HEK293T (cell line): ENCODE measurements around the gene OPA3.

ENCODE experiments used
- CTCF ChIA-PET: fragments of 350-600 bp; formaldehyde crosslinking; extraction: SDS; loops from one replicate; lab custom pipeline; 2021; ENCODE audit warnings: antibody characterized with exemption, inconsistent platforms; lab: Yijun Ruan, JAX
- POLR2A ChIA-PET: fragments of 350-600 bp; formaldehyde crosslinking; extraction: SDS; loops from one replicate; lab custom pipeline; 2020; ENCODE audit warnings: antibody characterized with exemption, inconsistent platforms; lab: Yijun Ruan, JAX
- DNase-seq: peaks from one replicate; pipeline ENCODE4 v3.0.0; 2012; ENCODE audit warnings: mixed read lengths; ENCODE audit errors: extremely low spot score
- ARNT ChIP-seq: fragments of 450-650 bp; IDR thresholded peaks from 2 replicates; pipeline ENCODE4 v1.6.1; 2017; ENCODE audit warnings: mild to moderate bottlenecking
- BHLHE40 ChIP-seq: fragments of 450-650 bp; IDR thresholded peaks from 2 replicates; pipeline ENCODE4 v1.6.1; 2016; ENCODE audit warnings: mild to moderate bottlenecking, moderate library complexity, borderline replicate concordance
- CTBP1 ChIP-seq: fragments of 450-650 bp; IDR thresholded peaks from 2 replicates; pipeline ENCODE4 v1.6.1; 2016; ENCODE audit warnings: borderline replicate concordance
- ELF4 ChIP-seq: fragments of 450-650 bp; IDR thresholded peaks from 2 replicates; pipeline ENCODE4 v1.6.1; 2017; ENCODE audit warnings: antibody characterized with exemption
- FOXA1 ChIP-seq: fragments of 450-650 bp; IDR thresholded peaks from 2 replicates; pipeline ENCODE4 v1.6.1; 2016; ENCODE audit warnings: mild to moderate bottlenecking
- FOXK2 ChIP-seq: fragments of 450-650 bp; IDR thresholded peaks from 2 replicates; pipeline ENCODE4 v1.6.1; 2016; ENCODE audit warnings: mild to moderate bottlenecking
- FOXM1 ChIP-seq: fragments of 450-650 bp; IDR thresholded peaks from 2 replicates; pipeline ENCODE4 v1.6.1; 2017; ENCODE audit warnings: mild to moderate bottlenecking, borderline replicate concordance
- HDGF ChIP-seq: fragments of 450-650 bp; IDR thresholded peaks from 2 replicates; pipeline ENCODE4 v1.6.1; 2017; ENCODE audit warnings: antibody characterized with exemption, borderline replicate concordance
- L3MBTL2 ChIP-seq: fragments of 450-650 bp; conservative IDR thresholded peaks from 2 replicates; pipeline ENCODE4 v1.6.1; 2016; ENCODE audit warnings: mild to moderate bottlenecking
- LEF1 ChIP-seq: fragments of 450-650 bp; IDR thresholded peaks from 2 replicates; pipeline ENCODE4 v1.6.1; 2017; ENCODE audit warnings: mild to moderate bottlenecking, borderline replicate concordance
- NFRKB ChIP-seq: fragments of 450-650 bp; IDR thresholded peaks from 2 replicates; pipeline ENCODE4 v1.6.1; 2016; ENCODE audit warnings: mild to moderate bottlenecking, moderate library complexity
- PKNOX1 ChIP-seq: fragments of 450-650 bp; IDR thresholded peaks from 2 replicates; pipeline ENCODE4 v1.6.1; 2016
- SP1 ChIP-seq: fragments of 450-650 bp; IDR thresholded peaks from 2 replicates; pipeline ENCODE4 v1.6.1; 2017
- SUZ12 ChIP-seq: fragments of 450-650 bp; IDR thresholded peaks from 2 replicates; pipeline ENCODE4 v1.6.1; 2016; ENCODE audit warnings: mild to moderate bottlenecking
- TARDBP ChIP-seq: fragments of 450-650 bp; IDR thresholded peaks from 2 replicates; pipeline ENCODE4 v1.6.1; 2016
- ZNF384 ChIP-seq: fragments of 450-650 bp; IDR thresholded peaks from 2 replicates; pipeline ENCODE4 v1.6.1; 2016

Gene OPA3

GRCh38 chr19:45529420-45529785, 55.2 kb downstream of the OPA3 start:
- TF ChIP-seq FOXA1 (no peak), L3MBTL2 (no peak), BHLHE40 (no peak), FOXM1 (no peak), SUZ12 (no peak), HDGF (no peak), FOXK2 (no peak), LEF1 (no peak), NFRKB (no peak), TARDBP (no peak), SP1 (no peak), PKNOX1 (no peak), CTBP1 (no peak), ZNF384 (no peak), ELF4 (no peak), ARNT (no peak)
- DNase-seq, result no peak
- ChIA-PET CTCF (no interaction called here), POLR2A (no interaction called here)

GRCh38 chr19:45528744-45529419, 55.7 kb downstream of the OPA3 start:
- TF ChIP-seq ARNT, result no peak
- no peak for TF ChIP-seq PKNOX1
- no peak for TF ChIP-seq FOXA1
- TF ChIP-seq NFRKB, result no peak
- TF ChIP-seq L3MBTL2, result no peak
- TF ChIP-seq SUZ12, result no peak
- no peak for TF ChIP-seq CTBP1
- TF ChIP-seq SP1, result no peak
- no peak for TF ChIP-seq LEF1
- no peak for TF ChIP-seq ELF4
- TF ChIP-seq BHLHE40, result no peak
- TF ChIP-seq FOXK2, result no peak
- no peak for TF ChIP-seq FOXM1
- no peak for TF ChIP-seq ZNF384
- TF ChIP-seq HDGF, result no peak
- no peak for TF ChIP-seq TARDBP
- POLR2A ChIA-PET, result no interaction called here
- DNase-seq, result no peak
- CTCF ChIA-PET, result no interaction called here

- DNase-seq, result no peak
Observed at GRCh38 chr19:45528149-45528743, 56.4 kb downstream of the OPA3 start.

GRCh38 chr19:45527731-45528130, 56.9 kb downstream of the OPA3 start:
- DNase-seq, result no peak
- TF ChIP-seq SP1 (no peak), TARDBP (no peak), SUZ12 (no peak), BHLHE40 (no peak), LEF1 (no peak), FOXM1 (no peak), CTBP1 (no peak), ELF4 (no peak), PKNOX1 (no peak), ARNT (no peak), HDGF (no peak)
- CTCF ChIA-PET, result interaction anchor here (0.8 kb wide), 1 partner anchor 42 kb away, joined by 3 read pairs; no protein-coding TSS in a partner anchor
- POLR2A ChIA-PET, result no interaction called here

More at GRCh38 chr19:45528149-45528743, 56.4 kb downstream of the OPA3 start:
- TF ChIP-seq FOXM1, result no peak
- no peak for TF ChIP-seq BHLHE40
- TF ChIP-seq ARNT, result no peak
- no peak for TF ChIP-seq CTBP1
- TF ChIP-seq SUZ12, result no peak
- TF ChIP-seq NFRKB, result no peak
- TF ChIP-seq SP1, result no peak
- TF ChIP-seq ELF4, result no peak
- no peak for TF ChIP-seq ZNF384
- TF ChIP-seq TARDBP, result no peak
- TF ChIP-seq PKNOX1, result no peak
- no peak for TF ChIP-seq FOXA1
- TF ChIP-seq HDGF, result no peak
- ChIA-PET POLR2A (no interaction called here), CTCF (no interaction called here)

- ChIA-PET CTCF (interaction anchor here (0.8 kb wide), 1 partner anchor 42 kb away, joined by 3 read pairs; no protein-coding TSS in a partner anchor), POLR2A (no interaction called here)
- TF ChIP-seq ZNF384 (no peak), ELF4 (no peak), TARDBP (no peak), PKNOX1 (no peak), SUZ12 (no peak), FOXK2 (no peak), BHLHE40 (no peak), FOXM1 (no peak), NFRKB (no peak), SP1 (no peak), LEF1 (no peak), L3MBTL2 (no peak)
- DNase-seq, result no peak
Observed at GRCh38 chr19:45526971-45527370, 57.6 kb downstream of the OPA3 start.
